ENCODE data around the gene GADL1.

The GADL1 gene

DNA sequence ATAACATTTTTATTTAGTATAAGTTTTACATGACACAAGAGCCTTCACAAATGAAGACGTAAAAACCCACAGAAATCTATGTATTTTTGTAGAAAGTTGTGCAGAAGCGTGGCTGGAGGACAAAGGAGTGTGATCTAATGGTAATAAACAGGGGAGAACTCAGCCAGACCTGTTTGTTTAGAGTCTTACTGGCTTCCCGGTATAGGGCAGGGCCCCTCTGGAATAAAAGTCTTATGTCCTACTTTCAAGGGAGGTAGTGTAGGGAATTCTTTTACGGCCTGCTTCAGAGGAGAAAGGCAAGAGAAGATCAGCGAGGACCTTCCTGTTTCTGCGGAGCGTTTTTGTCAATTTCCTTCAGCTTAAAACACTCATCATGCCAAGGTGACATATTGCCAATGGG lies 184.4 kb downstream of the GADL1 start:
- no peak overlapping the region for H3K4me3 ChIP-seq (ENCODE audit: low read length)
- no peak for TF ChIP-seq CTCF (conservative IDR thresholded peaks at IDR 0.05; ENCODE audit: low read depth, low read length)
- DNase-seq (ENCODE audit: low read depth): no peak

GRCh38 chr3:30708472-30708871 lies 186.0 kb downstream of the GADL1 start:
- no peak for TF ChIP-seq CTCF (conservative IDR thresholded peaks at IDR 0.05; ENCODE audit: low read depth, low read length)
- H3K4me3 ChIP-seq (ENCODE audit: low read length): no peak overlapping the region
- no peak for DNase-seq (ENCODE audit: low read depth)

DNA sequence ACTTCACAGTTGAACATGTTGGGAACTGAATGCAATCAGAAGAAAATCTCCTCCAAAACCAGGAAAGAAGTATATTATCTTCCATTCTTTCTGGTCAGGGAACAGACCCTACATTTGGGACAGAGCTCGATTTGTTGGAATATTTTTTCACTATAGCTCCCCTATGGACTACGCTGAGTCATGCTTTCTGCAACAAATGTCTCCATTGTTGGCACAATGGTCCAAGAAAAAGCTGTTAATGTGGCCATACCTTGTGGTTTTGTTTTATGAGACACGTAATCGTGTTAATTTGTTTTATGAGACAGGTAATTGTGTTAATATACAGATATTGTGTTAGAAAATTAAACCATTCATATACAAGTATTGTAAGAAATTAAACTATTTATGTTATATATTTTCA lies 186.6 kb downstream of the GADL1 start:
- no peak for DNase-seq (ENCODE audit: low read depth)
- H3K4me3 ChIP-seq (ENCODE audit: low read length): no peak overlapping the region
- no peak for TF ChIP-seq CTCF (conservative IDR thresholded peaks at IDR 0.05; ENCODE audit: low read depth, low read length)

- no peak for TF ChIP-seq CTCF (conservative IDR thresholded peaks at IDR 0.05; ENCODE audit: low read depth, low read length)
- no peak for DNase-seq (ENCODE audit: low read depth)
- no peak overlapping the region for H3K4me3 ChIP-seq (ENCODE audit: low read length)
Measured at GRCh38 chr3:30704931-30705890, 189.2 kb downstream of the GADL1 start.

GRCh38 chr3:30702828-30703397 lies 191.5 kb downstream of the GADL1 start:
- DNase-seq (ENCODE audit: low read depth): no peak
- no peak overlapping the region for H3K4me3 ChIP-seq (ENCODE audit: low read length)
- no peak for TF ChIP-seq CTCF (conservative IDR thresholded peaks at IDR 0.05; ENCODE audit: low read depth, low read length)

DNA sequence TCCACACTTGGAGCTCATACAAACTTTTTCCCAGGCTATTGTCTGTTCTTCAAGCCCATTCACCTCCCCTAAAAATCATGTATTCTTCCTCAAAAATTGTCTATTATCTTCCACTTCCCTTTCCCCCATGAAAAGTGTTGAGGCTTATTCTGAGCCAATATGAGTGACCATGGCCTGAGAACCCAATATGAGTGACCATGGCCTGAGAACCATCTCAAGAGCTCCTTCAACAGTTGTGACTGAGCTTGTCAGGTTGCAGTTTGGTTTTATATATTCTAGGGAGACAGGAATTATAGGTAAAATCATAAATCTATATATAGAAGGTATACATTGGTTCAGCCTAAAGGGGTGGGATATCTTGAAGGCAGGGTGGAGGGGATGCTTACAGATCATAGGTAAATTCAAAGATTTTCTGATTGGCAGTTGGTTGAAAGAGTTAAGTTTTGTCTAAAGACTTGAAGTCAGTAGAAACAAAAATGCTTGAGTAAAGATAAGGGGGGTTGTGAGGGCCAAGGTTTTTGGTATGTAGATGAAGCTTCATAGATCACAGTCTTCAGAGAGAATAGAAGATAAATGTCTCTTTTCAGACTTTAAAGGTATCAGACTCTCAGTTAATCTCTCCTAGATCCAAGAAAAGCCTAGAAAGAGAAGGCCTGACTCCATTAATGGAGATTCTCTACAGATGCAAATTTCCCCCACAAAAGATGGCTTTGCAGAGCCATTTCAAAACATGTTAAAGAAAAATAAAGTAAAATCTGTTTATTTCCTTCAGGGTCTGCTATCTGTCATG lies 192.2 kb downstream of the GADL1 start:
- no peak for TF ChIP-seq CTCF (conservative IDR thresholded peaks at IDR 0.05; ENCODE audit: low read depth, low read length)
- DNase-seq (ENCODE audit: low read depth): no peak
- no peak overlapping the region for H3K4me3 ChIP-seq (ENCODE audit: low read length)
